LNCAP (cell line): ENCODE measurements around the gene RPL39.

Source experiments
- CTCF ChIP-seq: fragments of 450-650 bp; IDR thresholded peaks from 2 replicates; pipeline ENCODE4 v1.5.1; 2017; ENCODE audit warnings: mild to moderate bottlenecking

The RPL39 gene

DNA sequence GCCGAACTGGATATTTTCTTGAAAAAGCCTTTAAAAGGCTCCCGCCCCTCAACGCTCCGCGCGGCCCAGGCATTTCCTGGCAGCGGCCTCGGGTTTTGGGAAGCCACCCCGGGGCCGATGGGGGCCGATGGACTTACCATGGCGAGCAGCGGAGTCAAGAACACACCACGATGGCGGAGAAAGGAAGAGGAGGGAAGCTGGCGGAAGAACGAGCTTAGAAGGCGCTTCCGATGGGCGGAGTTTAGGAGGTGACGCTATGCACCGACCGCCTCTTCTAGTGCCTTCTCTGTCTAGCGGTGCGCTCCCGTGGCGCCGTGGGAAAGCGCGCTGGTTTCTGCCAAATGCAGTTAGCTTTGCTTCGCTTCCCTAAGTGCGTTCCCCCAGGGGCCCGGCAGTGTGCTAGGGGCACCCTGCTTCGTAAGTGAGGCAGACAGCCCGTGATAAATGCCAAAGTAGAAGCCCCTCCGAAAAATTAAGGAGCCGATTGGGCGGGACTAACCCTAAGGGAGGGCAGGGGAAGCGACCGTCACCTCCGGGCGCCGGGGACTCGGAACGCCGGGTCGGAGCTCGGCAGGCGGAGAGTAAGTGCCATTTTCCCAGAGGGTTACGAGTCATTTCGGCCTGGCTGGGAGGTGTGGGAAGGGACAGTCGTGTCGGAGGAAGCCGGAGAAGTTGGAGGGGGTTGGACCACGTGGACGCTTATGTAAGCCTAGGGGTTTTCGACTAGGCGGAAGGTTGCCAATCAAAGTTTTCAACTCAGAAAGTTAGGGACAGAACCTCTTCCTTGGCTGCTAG lies at the start of gene RPL39:
RPL39 (minus strand) TSS at position 194 of the 795 bp plus-strand sequence; CDS start at position 140, 54 bp downstream.
- TF ChIP-seq CTCF: no peak

DNA sequence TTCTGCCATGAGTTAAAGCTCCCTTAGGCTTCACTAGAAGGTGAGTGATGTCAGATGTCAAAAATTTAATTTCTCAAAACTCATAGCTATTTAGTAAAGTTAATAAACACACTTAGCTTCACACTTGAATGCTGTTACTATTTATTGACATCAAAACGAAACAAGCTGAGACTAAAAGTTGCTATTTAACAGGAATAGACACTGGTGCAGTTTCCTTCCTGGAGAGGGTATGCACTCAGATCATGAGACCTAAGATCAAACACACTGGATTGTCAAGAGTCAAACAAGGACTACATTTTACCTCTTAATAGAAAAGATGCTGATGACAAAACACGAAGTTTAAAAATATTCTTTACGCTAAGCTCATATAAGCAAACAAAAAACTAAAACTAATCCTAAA lies 42.5 kb upstream of the RPL39 start:
- no peak for TF ChIP-seq CTCF

DNA sequence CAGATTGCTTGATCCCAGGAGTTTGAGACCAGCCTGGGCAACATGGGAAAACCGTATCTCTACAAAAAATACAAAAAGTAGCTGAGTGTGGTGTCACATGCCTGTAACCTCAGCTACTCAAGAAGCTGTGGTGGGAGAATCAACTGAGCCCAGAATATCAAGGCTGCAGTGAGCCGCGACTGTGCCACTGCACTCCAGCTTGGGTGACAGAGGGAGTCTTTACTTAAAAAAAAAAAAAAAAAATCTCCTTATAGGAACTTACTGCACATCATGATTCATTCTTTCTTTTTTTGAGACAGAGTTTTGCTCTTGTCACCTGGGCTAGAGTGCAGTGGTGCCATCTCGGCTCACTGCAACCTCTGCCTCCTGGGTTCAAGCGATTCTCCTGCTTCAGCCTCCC lies 37.0 kb upstream of the RPL39 start:
- no peak for TF ChIP-seq CTCF

- TF ChIP-seq CTCF: no peak
Observed at GRCh38 chrX:119826399-119826959, 35.0 kb upstream of the RPL39 start.

GRCh38 chrX:119817130-119817690 lies 25.8 kb upstream of the RPL39 start:
- no peak for TF ChIP-seq CTCF

- TF ChIP-seq CTCF: no peak
Observed at GRCh38 chrX:119816300-119816699, 24.9 kb upstream of the RPL39 start.

GRCh38 chrX:119809185-119809666 lies 17.8 kb upstream of the RPL39 start:
- no peak for TF ChIP-seq CTCF
